GM12891 (cell line): Measurements from ENCODE around the gene GNB3.

Experiments
- POLR2A ChIP-seq: IDR thresholded peaks from 2 replicates; pipeline ENCODE4 v1.6.1; 2011; ENCODE audit warnings: low read depth, low read length, control low read depth
- POLR2AphosphoS5 ChIP-seq: IDR thresholded peaks from 2 replicates; pipeline ENCODE4 v1.6.1; 2011; ENCODE audit warnings: low read depth, low read length, control low read depth
- POU2F2 ChIP-seq: IDR thresholded peaks from 2 replicates; pipeline ENCODE4 v1.6.1; 2011; ENCODE audit warnings: low read depth, mild to moderate bottlenecking, control low read depth, low read length, moderate library complexity
- SPI1 ChIP-seq: IDR thresholded peaks from 2 replicates; pipeline ENCODE4 v1.6.1; 2011; ENCODE audit warnings: low read depth, low read length, control low read depth
- TAF1 ChIP-seq: IDR thresholded peaks from 2 replicates; pipeline ENCODE4 v1.6.1; 2011; ENCODE audit warnings: low read depth, low read length, control low read depth

- TF ChIP-seq POLR2A (no peak), POLR2AphosphoS5 (no peak), TAF1 (no peak), SPI1 (no peak), POU2F2 (no peak)
These were observed 31.7 kb upstream of the GNB3 start for GRCh38 chr12:6809056-6809455.
